HEK293 (cell line): Measurements from ENCODE around the gene NOC4L.

ENCODE experiments used
- ZBTB1 ChIP-seq: fragments of 450-650 bp; formaldehyde crosslinking; IDR thresholded peaks from 2 replicates; pipeline ENCODE4 v1.5.1; 2016; ENCODE audit warnings: missing biosample characterization, missing genetic modification characterization
- TF ChIP-seq, protein P1 (sequence below): fragments of 450-650 bp; formaldehyde crosslinking; IDR thresholded peaks from 2 replicates; pipeline ENCODE4 v1.5.1; 2016; ENCODE audit warnings: missing biosample characterization, missing genetic modification characterization

DNA sequence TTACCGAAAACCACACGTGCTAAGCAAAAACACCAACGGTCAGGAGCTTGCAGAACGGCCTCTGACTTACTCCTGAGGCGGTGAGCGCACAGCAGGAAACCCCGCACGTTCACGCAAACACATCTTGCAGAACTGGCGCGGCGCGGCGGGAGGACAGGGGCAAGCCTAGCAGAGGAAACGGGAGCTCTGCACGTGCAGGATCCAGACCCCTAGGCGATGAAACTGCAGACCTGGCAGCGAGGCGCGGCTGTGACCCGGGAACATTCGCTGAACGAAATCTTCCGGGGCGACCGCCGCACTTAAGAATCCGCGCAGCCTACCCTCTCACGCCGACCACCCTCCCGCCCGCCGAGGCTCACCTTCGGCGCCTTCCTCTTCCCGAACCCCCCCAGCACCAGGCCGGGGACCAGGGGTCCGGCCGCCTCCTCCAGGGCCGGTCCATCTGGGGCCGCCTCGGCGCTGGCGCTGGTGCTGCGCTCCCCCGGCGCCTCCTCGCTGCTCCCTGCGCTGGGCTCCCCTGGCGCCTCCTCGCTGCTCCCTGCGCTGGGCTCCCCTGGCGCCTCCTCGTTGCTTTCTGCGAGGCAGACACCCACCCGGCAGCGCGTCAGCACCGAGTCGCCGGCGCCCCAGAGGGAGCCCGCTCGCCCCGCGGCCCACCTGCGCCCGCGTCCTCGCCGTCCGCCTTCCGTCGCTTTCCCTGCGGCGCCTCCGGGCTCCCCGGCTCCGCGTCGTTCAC lies 753 bp upstream of the NOC4L start:
- TF ChIP-seq, protein P1, sequence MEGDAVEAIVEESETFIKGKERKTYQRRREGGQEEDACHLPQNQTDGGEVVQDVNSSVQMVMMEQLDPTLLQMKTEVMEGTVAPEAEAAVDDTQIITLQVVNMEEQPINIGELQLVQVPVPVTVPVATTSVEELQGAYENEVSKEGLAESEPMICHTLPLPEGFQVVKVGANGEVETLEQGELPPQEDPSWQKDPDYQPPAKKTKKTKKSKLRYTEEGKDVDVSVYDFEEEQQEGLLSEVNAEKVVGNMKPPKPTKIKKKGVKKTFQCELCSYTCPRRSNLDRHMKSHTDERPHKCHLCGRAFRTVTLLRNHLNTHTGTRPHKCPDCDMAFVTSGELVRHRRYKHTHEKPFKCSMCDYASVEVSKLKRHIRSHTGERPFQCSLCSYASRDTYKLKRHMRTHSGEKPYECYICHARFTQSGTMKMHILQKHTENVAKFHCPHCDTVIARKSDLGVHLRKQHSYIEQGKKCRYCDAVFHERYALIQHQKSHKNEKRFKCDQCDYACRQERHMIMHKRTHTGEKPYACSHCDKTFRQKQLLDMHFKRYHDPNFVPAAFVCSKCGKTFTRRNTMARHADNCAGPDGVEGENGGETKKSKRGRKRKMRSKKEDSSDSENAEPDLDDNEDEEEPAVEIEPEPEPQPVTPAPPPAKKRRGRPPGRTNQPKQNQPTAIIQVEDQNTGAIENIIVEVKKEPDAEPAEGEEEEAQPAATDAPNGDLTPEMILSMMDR (tag by site-specific recombination): no peak
- TF ChIP-seq ZBTB1: no peak
